Left lung (tissue), 10 donors: ENCODE results near the gene IMMP2L. TPM values are rescaled to one million over a fixed set of nuclear protein-coding genes. Genes with fewer than 3 reads are reported as not detected.
A peak's percentile ranks its signal among the peaks of the same experiment; 100 is the strongest.

Experiments used
- ATAC-seq: fragments of 200-7000 bp; cut with Tn5 transposase; one replicate; pipeline ENCODE4 v1.9.1; 2020; ENCODE audit warnings: moderate library complexity
- DNase-seq, 4 donors: peaks; one replicate each; pipeline ENCODE4 v3.0.0-alpha.2; 2013 to 2020
- H3K27ac ChIP-seq, 2 donors: fragments of 200-600 bp; sonication (generic) in 1 of 2; one replicate each; pipeline versions ENCODE4 v1.5.0 to v1.8.0; 2020 to 2021
- H3K27me3 ChIP-seq, 2 donors: fragments of 200-600 bp; sonication (generic) in 1 of 2; one replicate each; pipeline versions ENCODE4 v1.5.0 to v1.8.0; 2020 to 2021
- H3K36me3 ChIP-seq, 2 donors: fragments of 200-600 bp; sonication (generic) in 1 of 2; one replicate each; pipeline versions ENCODE4 v1.5.0 to v1.8.0; 2020 to 2021
- H3K4me1 ChIP-seq, 2 donors: fragments of 200-600 bp; one replicate each; pipeline ENCODE4 v1.8.0; 2021
- H3K4me3 ChIP-seq, 2 donors: fragments of 200-600 bp; sonication (generic) in 1 of 2; one replicate each; pipeline versions ENCODE4 v1.5.0 to v1.8.0; 2020 to 2021; ENCODE audit warnings: mild to moderate bottlenecking in 1 of 2
- H3K9me3 ChIP-seq, 2 donors: fragments of 200-600 bp; sonication (generic) in 1 of 2; one replicate each; pipeline versions ENCODE4 v1.5.0 to v1.8.0; 2020 to 2021
- CTCF ChIP-seq, 2 donors: fragments of 200-600 bp; sonication (generic) in 1 of 2; IDR thresholded peaks; one replicate each; pipeline versions ENCODE4 v1.5.0 to v1.8.0; 2021; ENCODE audit warnings: antibody characterized with exemption in 2 of 2
- intact Hi-C, 2 donors: fragments of 100-400 bp; cut with DNase I; formaldehyde crosslinking; loops; one replicate each; pipeline versions ENCODE4 v1.11.2 to v1.14.2; 2022
- polyA plus RNA-seq, 6 donors: library from polyadenylated mRNA; unstranded; fragments of 120-200 nt; gene quantifications; one replicate each; pipeline ENCODE4 v1.2.1, GENCODE V29; 2013; ENCODE audit not compliant: insufficient read length in 6 of 6
- total RNA-seq, 2 donors: library from RNA; stranded (reverse); fragmentation: NEBNext Ultra II Directional; extraction: Animal tissue kit (Norgen Biotek cat#: 25700); gene quantifications; one replicate each; pipeline ENCODE4 v1.2.1, GENCODE V29; 2021
- donor health status: DM: no; HTN: yes; CAD: no.
- donor health status: DM: no; HTN: no; CAD: no.

The IMMP2L gene
- total and polyA plus RNA-seq, 8 donors = 10.3 to 30.1 (median 25.7) TPM

- H3K27me3 ChIP-seq = no peaks in the 10 kb centered on the region
- TF ChIP-seq CTCF (IDR thresholded peaks at IDR 0.05) = no peak
- intact Hi-C loops = no loop called here
- H3K36me3 ChIP-seq = no peaks in the 10 kb centered on the region
- peaks cover 0 to 13% of the 10 kb centered on the region in 2 donors for H3K9me3 ChIP-seq
- no peak overlapping the region for H3K27ac ChIP-seq
- peak in 1 of 4 donors; percentile 3 for DNase-seq
- no peak overlapping the region for H3K4me3 ChIP-seq
- no peaks in the 10 kb centered on the region for H3K4me1 ChIP-seq
- ATAC-seq = no peak
Measured at GRCh38 chr7:111205251-111205650, 357.0 kb downstream of the IMMP2L start.

- peaks cover 0 to 13% of the 10 kb centered on the region in 2 donors for H3K9me3 ChIP-seq
- no peak for ATAC-seq
- H3K4me1 ChIP-seq = no peaks in the 10 kb centered on the region
- no peaks in the 10 kb centered on the region for H3K36me3 ChIP-seq
- no peak overlapping the region for H3K27ac ChIP-seq
- H3K4me3 ChIP-seq = no peak overlapping the region
- DNase-seq = no peak
- intact Hi-C loops = no loop called here
- no peaks in the 10 kb centered on the region for H3K27me3 ChIP-seq
- TF ChIP-seq CTCF (IDR thresholded peaks at IDR 0.05) = no peak
Measured at GRCh38 chr7:111202321-111202720, 360.0 kb downstream of the IMMP2L start.

GRCh38 chr7:111199643-111200042, 362.6 kb downstream of the IMMP2L start:
- intact Hi-C loops = no loop called here
- no peaks in the 10 kb centered on the region for H3K4me1 ChIP-seq

GRCh38 chr7:111198255-111198654, 364.0 kb downstream of the IMMP2L start:
- Histone ChIP-seq H3K4me3 (no peak overlapping the region), H3K9me3 (peaks cover 0 to 13% of the 10 kb centered on the region in 2 donors), H3K27me3 (no peaks in the 10 kb centered on the region), H3K27ac (no peak overlapping the region), H3K4me1 (no peaks in the 10 kb centered on the region), H3K36me3 (no peaks in the 10 kb centered on the region)
- peak; percentile 78 for ATAC-seq
- no peak for TF ChIP-seq CTCF (IDR thresholded peaks at IDR 0.05)
- intact Hi-C loops = no loop called here
- no peak for DNase-seq

More at GRCh38 chr7:111199643-111200042, 362.6 kb downstream of the IMMP2L start:
- Histone ChIP-seq H3K36me3 (no peaks in the 10 kb centered on the region), H3K27ac (no peak overlapping the region), H3K27me3 (no peaks in the 10 kb centered on the region), H3K4me3 (no peak overlapping the region), H3K9me3 (peaks cover 0 to 13% of the 10 kb centered on the region in 2 donors)
- DNase-seq (no peak), ATAC-seq (no peak)
- no peak for TF ChIP-seq CTCF (IDR thresholded peaks at IDR 0.05)

GRCh38 chr7:111196655-111197054, 365.6 kb downstream of the IMMP2L start:
- Histone ChIP-seq H3K9me3 (peaks cover 0 to 6% of the 10 kb centered on the region in 2 donors), H3K27me3 (no peaks in the 10 kb centered on the region), H3K36me3 (no peaks in the 10 kb centered on the region), H3K27ac (no peak overlapping the region), H3K4me1 (no peaks in the 10 kb centered on the region), H3K4me3 (no peak overlapping the region)
- TF ChIP-seq CTCF (IDR thresholded peaks at IDR 0.05) = no peak
- no peak for ATAC-seq
- intact Hi-C loops = no loop called here
- no peak for DNase-seq
